ENCODE measurements around the gene TMCO4. TPM values are rescaled to one million over a fixed set of nuclear protein-coding genes. Genes with fewer than 3 reads are reported as not detected.

The TMCO4 gene
- total RNA-seq, 1 donor from 2014 or later = 13.0 TPM

DNA sequence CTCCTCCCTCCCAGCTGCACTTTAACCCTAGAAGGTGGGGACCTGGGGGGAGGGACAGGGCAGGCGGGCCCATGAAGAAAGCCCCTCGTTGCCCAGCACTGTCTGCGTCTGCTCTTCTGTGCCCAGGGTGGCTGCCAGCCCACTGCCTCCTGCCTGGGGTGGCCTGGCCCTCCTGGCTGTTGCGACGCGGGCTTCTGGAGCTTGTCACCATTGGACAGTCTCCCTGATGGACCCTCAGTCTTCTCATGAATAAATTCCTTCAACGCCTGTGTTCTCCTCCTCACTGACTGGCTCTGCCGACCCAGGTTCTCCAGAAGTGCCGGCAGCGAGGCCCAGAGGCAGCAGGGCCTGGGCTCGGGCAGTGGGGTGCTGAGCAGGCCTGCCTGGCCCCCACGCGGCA, 141.5 kb downstream of the TMCO4 start:
- H3K4me3 ChIP-seq (ENCODE audit: low read depth, low read length) = no peak overlapping the region
- H3K36me3 ChIP-seq (ENCODE audit: control insufficient read depth, insufficient read depth, low read length) = no peaks in the 10 kb centered on the region
- TF ChIP-seq CTCF (IDR thresholded peaks at IDR 0.05; ENCODE audit: insufficient read depth, low read length, poor library complexity, severe bottlenecking) = no peak
- no peak for DNase-seq (ENCODE audit: low read depth)
- peaks cover 5% of the 10 kb centered on the region for H3K27me3 ChIP-seq (ENCODE audit: control insufficient read depth, insufficient read depth, low read length)

DNA sequence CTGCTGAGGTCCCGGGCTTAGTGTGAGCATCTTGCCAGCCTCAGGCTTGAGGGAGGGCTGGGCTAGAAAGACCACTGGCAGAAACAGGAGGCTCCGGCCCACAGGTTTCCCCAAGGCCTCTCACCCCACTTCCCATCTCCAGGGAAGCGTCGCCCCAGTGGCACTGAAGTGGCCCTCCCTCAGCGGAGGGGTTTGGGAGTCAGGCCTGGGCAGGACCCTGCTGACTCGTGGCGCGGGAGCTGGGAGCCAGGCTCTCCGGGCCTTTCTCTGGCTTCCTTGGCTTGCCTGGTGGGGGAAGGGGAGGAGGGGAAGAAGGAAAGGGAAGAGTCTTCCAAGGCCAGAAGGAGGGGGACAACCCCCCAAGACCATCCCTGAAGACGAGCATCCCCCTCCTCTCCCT, 142.2 kb downstream of the TMCO4 start:
- TF ChIP-seq CTCF (IDR thresholded peaks at IDR 0.05; ENCODE audit: insufficient read depth, low read length, poor library complexity, severe bottlenecking) = no peak
- DNase-seq (ENCODE audit: low read depth) = no peak
- Histone ChIP-seq H3K4me3 (ENCODE audit: low read depth, low read length) (no peak overlapping the region), H3K36me3 (ENCODE audit: control insufficient read depth, insufficient read depth, low read length) (no peaks in the 10 kb centered on the region), H3K27me3 (ENCODE audit: control insufficient read depth, insufficient read depth, low read length) (no peaks in the 10 kb centered on the region)

GRCh38 chr1:19656780-19657466, 142.8 kb downstream of the TMCO4 start:
- no peaks in the 10 kb centered on the region for H3K27me3 ChIP-seq (ENCODE audit: control insufficient read depth, insufficient read depth, low read length)
- H3K36me3 ChIP-seq (ENCODE audit: control insufficient read depth, insufficient read depth, low read length) = no peaks in the 10 kb centered on the region
- no peak overlapping the region for H3K4me3 ChIP-seq (ENCODE audit: low read depth, low read length)
- DNase-seq (ENCODE audit: low read depth) = no peak
- TF ChIP-seq CTCF (IDR thresholded peaks at IDR 0.05; ENCODE audit: insufficient read depth, low read length, poor library complexity, severe bottlenecking) = no peak

GRCh38 chr1:19656134-19656779, 143.5 kb downstream of the TMCO4 start:
- no peak for TF ChIP-seq CTCF (IDR thresholded peaks at IDR 0.05; ENCODE audit: insufficient read depth, low read length, poor library complexity, severe bottlenecking)
- Histone ChIP-seq H3K27me3 (ENCODE audit: control insufficient read depth, insufficient read depth, low read length) (no peaks in the 10 kb centered on the region), H3K36me3 (ENCODE audit: control insufficient read depth, insufficient read depth, low read length) (no peaks in the 10 kb centered on the region), H3K4me3 (ENCODE audit: low read depth, low read length) (no peak overlapping the region)
- no peak for DNase-seq (ENCODE audit: low read depth)

DNA sequence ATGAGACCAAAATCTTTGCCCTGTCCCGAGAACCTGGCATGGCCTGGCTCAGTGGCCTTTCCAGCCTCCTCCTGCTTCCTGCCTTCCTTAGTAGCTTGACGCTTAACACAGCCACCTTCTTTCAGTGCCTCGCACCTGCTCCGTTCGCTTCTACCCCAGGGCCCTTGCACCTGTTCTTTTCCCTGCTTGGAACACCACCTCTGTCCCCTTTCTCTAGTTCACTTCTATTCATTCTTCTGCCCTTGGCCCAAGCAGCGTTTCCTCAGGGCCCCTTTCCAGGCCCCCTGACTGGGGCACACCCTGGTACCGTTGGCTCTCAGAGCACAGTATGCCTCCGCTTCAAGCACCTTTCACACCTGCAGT, 144.0 kb downstream of the TMCO4 start:
- Histone ChIP-seq H3K4me3 (ENCODE audit: low read depth, low read length) (no peak overlapping the region), H3K27me3 (ENCODE audit: control insufficient read depth, insufficient read depth, low read length) (no peaks in the 10 kb centered on the region), H3K36me3 (ENCODE audit: control insufficient read depth, insufficient read depth, low read length) (no peaks in the 10 kb centered on the region)
- no peak for TF ChIP-seq CTCF (IDR thresholded peaks at IDR 0.05; ENCODE audit: insufficient read depth, low read length, poor library complexity, severe bottlenecking)
- DNase-seq (ENCODE audit: low read depth) = no peak
